Activated CD8-positive, alpha-beta memory T cell treated with anti-CD3 and anti-CD28 coated beads for 24 hours (primary cell): ENCODE data around the gene LCMT2.

Source experiments
- DNase-seq: peaks from one replicate; pipeline ENCODE4 v3.0.0-alpha.2; 2020

The LCMT2 gene

DNA sequence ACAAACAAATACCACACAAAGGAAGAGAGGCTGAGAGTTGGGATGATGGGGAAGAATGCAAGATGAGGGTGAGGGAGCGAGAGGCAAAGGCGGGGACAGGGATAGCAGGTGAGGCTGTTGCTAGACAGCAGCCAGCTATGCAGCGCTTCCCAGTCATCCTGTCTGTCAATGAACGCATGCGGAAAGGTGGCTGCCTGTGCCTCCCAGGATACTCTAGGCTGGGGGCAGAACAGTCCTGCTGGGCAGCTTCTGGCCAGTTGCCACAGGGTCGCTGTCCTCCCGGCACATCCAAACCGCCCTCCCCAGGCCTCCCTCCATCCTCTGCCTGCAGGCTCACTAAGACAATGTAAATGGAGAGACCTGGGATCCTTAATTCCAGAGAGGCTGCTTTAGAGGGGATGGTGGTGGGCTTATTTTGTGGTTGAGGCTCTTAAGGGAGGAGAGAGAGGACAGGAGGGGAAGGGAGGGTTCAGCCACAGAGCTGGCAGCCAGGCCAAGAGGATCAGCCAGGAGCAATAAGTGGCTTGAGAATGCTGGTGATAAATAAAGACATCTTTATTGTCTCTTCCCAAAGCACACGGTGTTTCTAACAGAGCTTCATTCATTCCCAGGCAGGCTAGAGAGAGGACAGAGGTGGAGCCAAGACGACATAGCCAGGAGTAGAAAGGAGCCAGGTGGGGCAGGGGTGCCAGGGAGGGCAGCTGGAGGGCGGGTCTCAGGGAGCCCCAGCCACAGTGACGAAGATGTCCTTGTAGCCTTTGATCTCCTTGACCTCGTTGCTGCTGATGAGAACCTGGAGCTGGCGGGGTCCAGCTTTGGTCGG, 54.4 kb downstream of the LCMT2 start:
- no peak for DNase-seq

DNA sequence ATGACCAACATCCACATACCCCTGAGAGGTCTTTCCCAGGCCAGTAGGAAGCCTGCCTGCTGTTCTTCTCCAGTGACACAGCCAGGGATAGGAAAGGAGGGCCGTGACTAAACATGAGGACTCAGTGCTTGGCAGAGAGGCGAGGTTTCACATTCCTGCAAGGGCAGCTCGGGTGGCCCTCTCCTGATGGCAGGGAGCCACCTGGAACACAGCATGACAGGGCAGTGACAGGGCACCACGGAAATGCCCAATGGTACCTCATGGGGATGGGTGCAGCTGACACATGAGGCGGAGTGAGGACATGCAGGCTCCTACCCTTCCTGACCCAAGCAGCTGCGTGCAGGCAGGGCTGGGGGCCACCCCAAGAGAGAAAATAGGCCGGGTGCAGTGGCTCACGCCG, 56.2 kb downstream of the LCMT2 start:
- DNase-seq: no peak
